T-helper 2 cell treated with Interferon-gamma antibody and Interleukin-4, amounts not matched to agents 5 μg/mL and 100 μg/mL, for 36 hours (primary cell): ENCODE measurements around the gene ROR2.
"Not testable (repeated sequence)": the region's sequence is repeated elsewhere in the genome, so short reads cannot be mapped to it uniquely, and the experiment has no call there.

ENCODE experiments used
- DNase-seq: peaks from one replicate; pipeline ENCODE4 v3.0.0; 2021; ENCODE audit warnings: low spot score
- H3K27ac Mint-ChIP-seq: one replicate; pipeline ENCODE4 v1.8.0; 2021; ENCODE audit warnings: mild to moderate bottlenecking, mixed read lengths
- H3K27me3 Mint-ChIP-seq: one replicate; pipeline ENCODE4 v1.8.0; 2021; ENCODE audit warnings: low read depth, mixed read lengths
- H3K36me3 Mint-ChIP-seq: one replicate; pipeline ENCODE4 v1.8.0; 2021; ENCODE audit warnings: low read depth, mixed read lengths
- H3K4me1 Mint-ChIP-seq: one replicate; pipeline ENCODE4 v1.8.0; 2021; ENCODE audit warnings: low read depth, mixed read lengths
- H3K4me3 Mint-ChIP-seq: one replicate; pipeline ENCODE4 v1.8.0; 2022; ENCODE audit warnings: mild to moderate bottlenecking, moderate library complexity, mixed read lengths
- H3K9me3 Mint-ChIP-seq: one replicate; pipeline ENCODE4 v1.8.0; 2021; ENCODE audit warnings: mixed read lengths

Gene ROR2

GRCh38 chr9:91923145-91923544, 26.9 kb downstream of the ROR2 start:
- Mint-ChIP-seq H3K4me1 (no peaks in the 10 kb centered on the region), H3K36me3 (no peaks in the 10 kb centered on the region), H3K27me3 (peaks cover 11% of the 10 kb centered on the region), H3K4me3 (no peak overlapping the region), H3K27ac (no peak overlapping the region), H3K9me3 (peaks cover 4% of the 10 kb centered on the region)
- no peak for DNase-seq

- H3K27me3 Mint-ChIP-seq, result peaks cover 17% of the 10 kb centered on the region
- H3K36me3 Mint-ChIP-seq, result no peaks in the 10 kb centered on the region
- no peaks in the 10 kb centered on the region for H3K9me3 Mint-ChIP-seq
- no peak overlapping the region for H3K4me3 Mint-ChIP-seq
- DNase-seq, result no peak
- no peak overlapping the region for H3K27ac Mint-ChIP-seq
- no peaks in the 10 kb centered on the region for H3K4me1 Mint-ChIP-seq
These were observed 28.7 kb downstream of the ROR2 start for GRCh38 chr9:91921371-91921770.

GRCh38 chr9:91920630-91921350, 29.2 kb downstream of the ROR2 start:
- Mint-ChIP-seq H3K9me3 (no peaks in the 10 kb centered on the region), H3K4me1 (no peaks in the 10 kb centered on the region), H3K36me3 (no peaks in the 10 kb centered on the region), H3K4me3 (no peak overlapping the region), H3K27ac (no peak overlapping the region), H3K27me3 (peaks cover 17% of the 10 kb centered on the region)
- no peak for DNase-seq

GRCh38 chr9:91919621-91920020, 30.4 kb downstream of the ROR2 start:
- no peak overlapping the region for H3K27ac Mint-ChIP-seq
- no peaks in the 10 kb centered on the region for H3K4me1 Mint-ChIP-seq
- no peak for DNase-seq
- H3K9me3 Mint-ChIP-seq, result no peaks in the 10 kb centered on the region
- H3K4me3 Mint-ChIP-seq, result no peak overlapping the region
- H3K27me3 Mint-ChIP-seq, result peaks cover 20% of the 10 kb centered on the region
- no peaks in the 10 kb centered on the region for H3K36me3 Mint-ChIP-seq

- Mint-ChIP-seq H3K27me3 (peaks cover 21% of the 10 kb centered on the region), H3K4me3 (no peak overlapping the region), H3K27ac (no peak overlapping the region), H3K36me3 (no peaks in the 10 kb centered on the region), H3K4me1 (no peaks in the 10 kb centered on the region), H3K9me3 (no peaks in the 10 kb centered on the region)
- no peak for DNase-seq
These were observed 32.6 kb downstream of the ROR2 start for GRCh38 chr9:91917436-91917835.

- Mint-ChIP-seq H3K27ac (no peak overlapping the region), H3K4me1 (no peaks in the 10 kb centered on the region), H3K27me3 (peaks cover 26% of the 10 kb centered on the region), H3K9me3 (no peaks in the 10 kb centered on the region), H3K4me3 (no peak overlapping the region), H3K36me3 (no peaks in the 10 kb centered on the region)
- DNase-seq, result no peak
These were observed 34.3 kb downstream of the ROR2 start for GRCh38 chr9:91915524-91916263.

GRCh38 chr9:91914937-91915336, 35.1 kb downstream of the ROR2 start:
- Mint-ChIP-seq H3K27ac (no peak overlapping the region), H3K4me3 (no peak overlapping the region), H3K9me3 (no peaks in the 10 kb centered on the region), H3K4me1 (no peaks in the 10 kb centered on the region), H3K27me3 (peaks cover 27% of the 10 kb centered on the region), H3K36me3 (no peaks in the 10 kb centered on the region)
- no peak for DNase-seq

- no peaks in the 10 kb centered on the region for H3K4me1 Mint-ChIP-seq
- no peak for DNase-seq
- H3K9me3 Mint-ChIP-seq, result no peaks in the 10 kb centered on the region
- H3K4me3 Mint-ChIP-seq, result no peak overlapping the region
- H3K27me3 Mint-ChIP-seq, result peaks cover 27% of the 10 kb centered on the region
- no peaks in the 10 kb centered on the region for H3K36me3 Mint-ChIP-seq
- H3K27ac Mint-ChIP-seq, result no peak overlapping the region
These were observed 35.6 kb downstream of the ROR2 start for GRCh38 chr9:91914404-91914803.

GRCh38 chr9:91913986-91914385, 36.0 kb downstream of the ROR2 start:
- H3K4me1 Mint-ChIP-seq, result peaks cover 1% of the 10 kb centered on the region
- no peaks in the 10 kb centered on the region for H3K9me3 Mint-ChIP-seq
- no peaks in the 10 kb centered on the region for H3K36me3 Mint-ChIP-seq
- DNase-seq, result no peak
- H3K4me3 Mint-ChIP-seq, result no peak overlapping the region
- no peak overlapping the region for H3K27ac Mint-ChIP-seq
- H3K27me3 Mint-ChIP-seq, result peaks cover 27% of the 10 kb centered on the region

- Mint-ChIP-seq H3K4me1 (peaks cover 2% of the 10 kb centered on the region), H3K27me3 (peaks cover 27% of the 10 kb centered on the region), H3K4me3 (no peak overlapping the region), H3K36me3 (no peaks in the 10 kb centered on the region), H3K27ac (no peak overlapping the region), H3K9me3 (no peaks in the 10 kb centered on the region)
- no peak for DNase-seq
These were observed 36.9 kb downstream of the ROR2 start for GRCh38 chr9:91913096-91913495.

- H3K9me3 Mint-ChIP-seq, result no peaks in the 10 kb centered on the region
- no peak overlapping the region for H3K4me3 Mint-ChIP-seq
- H3K4me1 Mint-ChIP-seq, result peaks cover 16% of the 10 kb centered on the region
- H3K36me3 Mint-ChIP-seq, result no peaks in the 10 kb centered on the region
- no peak overlapping the region for H3K27ac Mint-ChIP-seq
- H3K27me3 Mint-ChIP-seq, result peaks cover 20% of the 10 kb centered on the region
- DNase-seq, result no peak
These were observed 38.4 kb downstream of the ROR2 start for GRCh38 chr9:91911657-91912056.

- not testable (repeated sequence) for H3K27ac Mint-ChIP-seq, H3K4me3 Mint-ChIP-seq
These were observed 40.8 kb downstream of the ROR2 start for GRCh38 chr9:91909256-91909655.

GRCh38 chr9:91908746-91909145, 41.3 kb downstream of the ROR2 start:
- Mint-ChIP-seq H3K9me3 (no peaks in the 10 kb centered on the region), H3K36me3 (no peaks in the 10 kb centered on the region), H3K4me3 (no peak overlapping the region), H3K27me3 (peaks cover 16% of the 10 kb centered on the region), H3K27ac (no peak overlapping the region), H3K4me1 (peaks cover 20% of the 10 kb centered on the region)
- no peak for DNase-seq

More at GRCh38 chr9:91909256-91909655, 40.8 kb downstream of the ROR2 start:
- DNase-seq, H3K9me3 Mint-ChIP-seq, H3K36me3 Mint-ChIP-seq: not testable (repeated sequence)
- peaks cover 20% of the 10 kb centered on the region for H3K4me1 Mint-ChIP-seq
- H3K27me3 Mint-ChIP-seq, result peaks cover 18% of the 10 kb centered on the region

GRCh38 chr9:91908293-91908623, 41.8 kb downstream of the ROR2 start:
- no peak for DNase-seq
- peaks cover 20% of the 10 kb centered on the region for H3K4me1 Mint-ChIP-seq
- no peak overlapping the region for H3K4me3 Mint-ChIP-seq
- no peak overlapping the region for H3K27ac Mint-ChIP-seq
- no peaks in the 10 kb centered on the region for H3K9me3 Mint-ChIP-seq
- peaks cover 14% of the 10 kb centered on the region for H3K27me3 Mint-ChIP-seq
- no peaks in the 10 kb centered on the region for H3K36me3 Mint-ChIP-seq
